GM12878 (cell line): ENCODE data around the gene C19orf81. TPM values are rescaled to one million over a fixed set of nuclear protein-coding genes. Genes with fewer than 3 reads are reported as not detected.
A peak's percentile ranks its signal among the peaks of the same experiment; 100 is the strongest.

ENCODE experiments used
- ATAC-seq: fragments of 200-7000 bp; cut with Tn5 transposase; 3 replicates; pipeline ENCODE4 v1.9.1; 2020; ENCODE audit warnings: mild to moderate bottlenecking, moderate library complexity
- BruUV-seq: library from RNA; stranded (reverse); fragments of 400-500 nt; replicated peaks from 2 replicates; lab custom pipeline; 2021; lab: Mats Ljungman, UMichigan
- CTCF ChIA-PET: fragments of 300-600 bp; sonication (Branson Sonifier 250); formaldehyde crosslinking; extraction: SDS; loops from one replicate; lab custom pipeline; 2021; ENCODE audit warnings: inconsistent platforms; lab: Yijun Ruan, JAX
- POLR2A ChIA-PET: fragments of 350-600 bp; formaldehyde crosslinking; extraction: SDS; loops from one replicate; lab custom pipeline; 2021; ENCODE audit warnings: inconsistent platforms; lab: Charles Lee
- RAD21 ChIA-PET: fragments of 300-600 bp; sonication (Branson Sonifier 250); formaldehyde crosslinking; loops from one replicate; lab custom pipeline; 2023; ENCODE audit warnings: antibody characterized with exemption; ENCODE audit not compliant: unreplicated experiment; lab: Charles Lee
- SMC1A ChIA-PET: fragments of 300-600 bp; sonication (Branson Sonifier 250); formaldehyde crosslinking; loops from one replicate; lab custom pipeline; 2023; ENCODE audit not compliant: unreplicated experiment, uncharacterized antibody; lab: Charles Lee
- DNase-seq: peaks from one replicate; pipeline ENCODE4 v3.0.0-alpha.2; 2011; ENCODE audit warnings: low read depth, low spot score
- FAIRE-seq: peaks from 3 replicates; lab custom pipeline; 2011; peaks lifted over from hg19 to GRCh38; lab: Jason Lieb, UNC
- H2AFZ ChIP-seq: 2 replicates; pipeline ENCODE4 v1.6.0; 2011; ENCODE audit warnings: low read depth, low read length, control low read depth; ENCODE audit not compliant: control insufficient read depth
- H3K27ac ChIP-seq: 2 replicates; pipeline ENCODE4 v1.5.1; 2011; ENCODE audit warnings: control low read depth; ENCODE audit not compliant: control insufficient read depth, insufficient read depth
- H3K27me3 ChIP-seq, 2 experiments: replicated peaks in 1 of 2; 2 replicates each; pipeline versions ENCODE4 v1.6.0 to v1.6.1; 2011; ENCODE audit warnings: low read length in 1 of 2; ENCODE audit not compliant: control insufficient read depth in 2 of 2, insufficient read depth in 2 of 2
- H3K36me3 ChIP-seq, 2 experiments: 2 replicates each; pipeline ENCODE4 v1.5.1; 2011; ENCODE audit warnings: low read length in 1 of 2; ENCODE audit not compliant: control insufficient read depth in 2 of 2, insufficient read depth in 2 of 2
- H3K4me1 ChIP-seq: 2 replicates; pipeline ENCODE4 v1.6.1; 2011; ENCODE audit warnings: mild to moderate bottlenecking, low read length, moderate library complexity, mixed read lengths; ENCODE audit not compliant: control insufficient read depth, insufficient read depth
- H3K4me2 ChIP-seq: 2 replicates; pipeline ENCODE4 v1.6.0; 2011; ENCODE audit warnings: control low read depth; ENCODE audit not compliant: control insufficient read depth, insufficient read depth
- H3K4me3 ChIP-seq: fragments of 200-600 bp; sonication (generic); 2 replicates; pipeline ENCODE4 v1.5.1; 2016
- H3K79me2 ChIP-seq: 2 replicates; pipeline ENCODE4 v1.6.0; 2011; ENCODE audit warnings: low read length; ENCODE audit not compliant: control insufficient read depth, insufficient read depth
- H3K9ac ChIP-seq: 2 replicates; pipeline ENCODE4 v1.8.0; 2011; ENCODE audit warnings: low read length, control low read depth, mixed read lengths; ENCODE audit not compliant: control insufficient read depth, insufficient read depth
- H3K9me3 ChIP-seq: replicated peaks from 3 replicates; pipeline ENCODE4 v1.5.1; 2011; ENCODE audit warnings: mild to moderate bottlenecking, low read length; ENCODE audit not compliant: control insufficient read depth, insufficient read depth
- H4K20me1 ChIP-seq: 2 replicates; pipeline ENCODE4 v1.6.0; 2011; ENCODE audit not compliant: control insufficient read depth, insufficient read depth
- BHLHE40 ChIP-seq, 2 experiments: fragments of 450-650 bp in 1 of 2; IDR thresholded peaks; 2 replicates each; pipeline ENCODE4 v1.6.1; 2011 to 2017; ENCODE audit warnings: low read depth in 2 of 2, borderline replicate concordance in 1 of 2, improper control_type of control experiment in 1 of 2, low read length in 1 of 2, mild to moderate bottlenecking in 1 of 2
- WGBS: methylation state at CpG from one replicate; pipeline ENCODE4 v1.1.6; 2016; ENCODE audit warnings: low lambda C conversion rate; ENCODE audit not compliant: insufficient replicate concordance, insufficient coverage; ENCODE audit errors: missing lambda C conversion rate; 5-methylcytosine and 5-hydroxymethylcytosine counted together
- in situ Hi-C: fragments of 300-500 bp; cut with MboI; formaldehyde crosslinking; loops from 9 replicates; pipeline ENCODE4 v1.14.3; 2018; ENCODE audit warnings: mixed read lengths
- intact Hi-C: fragments of 100-400 bp; cut with micrococcal nuclease; formaldehyde crosslinking; loops from one replicate; pipeline ENCODE4 v1.14.2; 2022; ENCODE audit not compliant: unreplicated experiment
- polyA plus RNA-seq, 11 experiments: library from polyadenylated mRNA; depleted of rRNA in 4 of 11; unstranded in 6 of 11; stranded (reverse) in 5 of 11; fragments of >200 nt; fragmentation: Nextera tagmentation in 4 of 11; fragmentation: Illumina TruSeq in 1 of 11; extraction: Ambion mirVana in 4 of 11; extraction: Trizol in 1 of 11; gene quantifications; 1 replicate in 1 of 11; 2 replicates in 10 of 11; pipeline versions ENCODE4 v1.2.1 to v1.2.3, GENCODE V29; 2011 to 2016; ENCODE audit warnings: inconsistent platforms in 2 of 11, missing spikeins in 2 of 11, low read depth in 1 of 11
- total RNA-seq, 4 experiments: library from RNA; depleted of rRNA in 3 of 4; stranded (reverse); fragments of >200 nt in 3 of 4; fragmentation: Illumina TruSeq in 1 of 4; extraction: Trizol in 1 of 4; gene quantifications; 2 replicates each; pipeline versions ENCODE4 v1.2.1 to v1.2.3, GENCODE V29; 2013 to 2021
- TF ChIP-seq, protein P1 (sequence below): fragments of 450-650 bp; formaldehyde crosslinking; IDR thresholded peaks from 2 replicates; pipeline ENCODE4 v1.4.0; 2020; ENCODE audit warnings: mild to moderate bottlenecking, moderate library complexity

The C19orf81 gene
- total and polyA plus RNA-seq, 10 of the 15 experiments (the other 5 are each of a cell fraction or from before 2014, with no cell fraction given) = 0.69 TPM; not detected in 9

DNA sequence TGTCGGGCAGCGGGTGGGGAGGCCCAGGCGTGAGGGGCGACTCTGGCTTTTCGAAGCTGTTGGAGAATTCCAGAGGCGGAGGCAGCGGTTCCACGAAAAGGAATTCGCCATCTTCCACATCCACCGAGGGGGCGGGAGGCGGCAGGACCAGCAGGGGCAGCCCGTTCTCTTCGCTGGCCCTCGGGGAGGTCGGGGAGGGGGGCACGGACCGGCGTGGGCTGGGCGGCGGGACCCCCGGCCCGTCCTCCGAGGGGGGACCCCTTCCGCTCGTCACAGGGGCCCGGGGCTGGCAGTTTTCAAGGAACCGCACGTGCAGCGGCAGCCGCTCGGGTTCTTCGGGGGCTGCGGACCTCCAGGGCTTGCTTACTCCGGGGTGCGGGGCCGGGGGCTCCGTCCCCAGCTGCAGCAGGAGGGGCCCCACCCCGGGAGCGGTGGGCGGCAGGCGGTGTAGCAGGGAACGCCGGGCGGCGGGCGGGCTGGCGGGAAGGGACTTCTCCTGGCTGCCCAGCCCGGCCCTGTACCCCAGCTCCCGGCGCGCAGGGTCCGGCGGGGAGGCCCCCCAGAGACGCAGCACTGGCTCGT lies 18.0 kb downstream of the C19orf81 start:
- CTCF ChIA-PET = interaction anchor here (1.6 kb wide), 1 partner anchor 255 kb away, joined by 3 read pairs; no protein-coding TSS in a partner anchor
- Histone ChIP-seq H3K4me1 (no peaks in the 10 kb centered on the region), H3K79me2 (no peaks in the 10 kb centered on the region), H3K9ac (no peak overlapping the region), H2AFZ (no peak overlapping the region), H3K27ac (no peak overlapping the region), H3K9me3 (no peaks in the 10 kb centered on the region; the same call in 2 of the 3 replicates), H3K4me2 (no peak overlapping the region), H4K20me1 (no peaks in the 10 kb centered on the region), H3K36me3 (no peaks in the 10 kb centered on the region), H3K4me3 (no peak overlapping the region), H3K27me3 (no peaks in the 10 kb centered on the region; a peak in 1 of 4 replicates)
- DNase-seq = no peak
- no peak for FAIRE-seq
- intact Hi-C loops (no loop called here), in situ Hi-C loops (no loop called here)
- SMC1A ChIA-PET = no interaction called here
- TF ChIP-seq, protein P1, sequence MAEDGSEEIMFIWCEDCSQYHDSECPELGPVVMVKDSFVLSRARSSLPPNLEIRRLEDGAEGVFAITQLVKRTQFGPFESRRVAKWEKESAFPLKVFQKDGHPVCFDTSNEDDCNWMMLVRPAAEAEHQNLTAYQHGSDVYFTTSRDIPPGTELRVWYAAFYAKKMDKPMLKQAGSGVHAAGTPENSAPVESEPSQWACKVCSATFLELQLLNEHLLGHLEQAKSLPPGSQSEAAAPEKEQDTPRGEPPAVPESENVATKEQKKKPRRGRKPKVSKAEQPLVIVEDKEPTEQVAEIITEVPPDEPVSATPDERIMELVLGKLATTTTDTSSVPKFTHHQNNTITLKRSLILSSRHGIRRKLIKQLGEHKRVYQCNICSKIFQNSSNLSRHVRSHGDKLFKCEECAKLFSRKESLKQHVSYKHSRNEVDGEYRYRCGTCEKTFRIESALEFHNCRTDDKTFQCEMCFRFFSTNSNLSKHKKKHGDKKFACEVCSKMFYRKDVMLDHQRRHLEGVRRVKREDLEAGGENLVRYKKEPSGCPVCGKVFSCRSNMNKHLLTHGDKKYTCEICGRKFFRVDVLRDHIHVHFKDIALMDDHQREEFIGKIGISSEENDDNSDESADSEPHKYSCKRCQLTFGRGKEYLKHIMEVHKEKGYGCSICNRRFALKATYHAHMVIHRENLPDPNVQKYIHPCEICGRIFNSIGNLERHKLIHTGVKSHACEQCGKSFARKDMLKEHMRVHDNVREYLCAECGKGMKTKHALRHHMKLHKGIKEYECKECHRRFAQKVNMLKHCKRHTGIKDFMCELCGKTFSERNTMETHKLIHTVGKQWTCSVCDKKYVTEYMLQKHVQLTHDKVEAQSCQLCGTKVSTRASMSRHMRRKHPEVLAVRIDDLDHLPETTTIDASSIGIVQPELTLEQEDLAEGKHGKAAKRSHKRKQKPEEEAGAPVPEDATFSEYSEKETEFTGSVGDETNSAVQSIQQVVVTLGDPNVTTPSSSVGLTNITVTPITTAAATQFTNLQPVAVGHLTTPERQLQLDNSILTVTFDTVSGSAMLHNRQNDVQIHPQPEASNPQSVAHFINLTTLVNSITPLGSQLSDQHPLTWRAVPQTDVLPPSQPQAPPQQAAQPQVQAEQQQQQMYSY (CRISPR knock-in tag) = no peak
- 0 out of 4 replicates have a peak, but pooled peaks of 1 of the 2 experiments have one; percentile 6 for TF ChIP-seq BHLHE40 (IDR thresholded peaks at IDR 0.05; ENCODE audit: borderline replicate concordance in 1 of 2, low read depth in 2 of 2, low read length in 1 of 2)
- no TSS peak for BruUV-seq
- 56% methylated on average over 11 of the region's 56 CpGs for WGBS
- POLR2A ChIA-PET = no interaction called here
- ATAC-seq = no peak
- RAD21 ChIA-PET = interaction anchor here (0.6 kb wide), 1 partner anchor 76 kb away, joined by 3 read pairs; no protein-coding TSS in a partner anchor
